ENCODE data around the gene USF1.

USF1 gene

GRCh38 chr1:161091093-161091492 lies 45.3 kb upstream of the USF1 start:
- no peak for TF ChIP-seq CTCF (IDR thresholded peaks at IDR 0.05)
- H3K36me3 ChIP-seq, result no peaks in the 10 kb centered on the region
- H3K4me1 ChIP-seq (ENCODE audit: control insufficient read depth in 1 of 2, insufficient read depth in 1 of 2, low read depth in 1 of 2, low read length in 1 of 2), result peaks cover 0 to under 1% of the 10 kb centered on the region in 2 experiments
- no peak overlapping the region for H3K27ac ChIP-seq
- H3K27me3 ChIP-seq, result no peaks in the 10 kb centered on the region
- no peaks in the 10 kb centered on the region for H3K9me3 ChIP-seq
- H3K4me3 ChIP-seq (ENCODE audit: low read depth in 1 of 2, low read length in 1 of 2), result no peak overlapping the region

GRCh38 chr1:161090617-161091016 lies 44.8 kb upstream of the USF1 start:
- Histone ChIP-seq H3K27me3 (no peaks in the 10 kb centered on the region), H3K4me1 (ENCODE audit: control insufficient read depth in 1 of 2, insufficient read depth in 1 of 2, low read depth in 1 of 2, low read length in 1 of 2) (no peaks in the 10 kb centered on the region), H3K27ac (no peak overlapping the region), H3K9me3 (no peaks in the 10 kb centered on the region), H3K4me3 (ENCODE audit: low read depth in 1 of 2, low read length in 1 of 2) (no peak overlapping the region), H3K36me3 (no peaks in the 10 kb centered on the region)
- TF ChIP-seq CTCF (IDR thresholded peaks at IDR 0.05), result no peak

GRCh38 chr1:161089938-161090337 lies 44.2 kb upstream of the USF1 start:
- Histone ChIP-seq H3K4me3 (ENCODE audit: low read depth in 1 of 2, low read length in 1 of 2) (no peak overlapping the region), H3K4me1 (ENCODE audit: control insufficient read depth in 1 of 2, insufficient read depth in 1 of 2, low read depth in 1 of 2, low read length in 1 of 2) (no peaks in the 10 kb centered on the region), H3K9me3 (no peaks in the 10 kb centered on the region), H3K27me3 (no peaks in the 10 kb centered on the region), H3K27ac (no peak overlapping the region), H3K36me3 (no peaks in the 10 kb centered on the region)
- TF ChIP-seq CTCF (IDR thresholded peaks at IDR 0.05), result no peak

- Histone ChIP-seq H3K27ac (no peak within 1 kb of the TSS), H3K27me3 (no peaks in the 10 kb centered on the region), H3K36me3 (no peaks in the 10 kb centered on the region), H3K4me1 (ENCODE audit: control insufficient read depth in 1 of 2, insufficient read depth in 1 of 2, low read depth in 1 of 2, low read length in 1 of 2) (no peaks in the 10 kb centered on the region), H3K4me3 (ENCODE audit: low read depth in 1 of 2, low read length in 1 of 2) (no peak within 1 kb of the TSS), H3K9me3 (no peaks in the 10 kb centered on the region)
- TF ChIP-seq CTCF (IDR thresholded peaks at IDR 0.05), result no peak
These were observed 43.6 kb upstream of the USF1 start, which contains the start of gene NECTIN4 for GRCh38 chr1:161089251-161089924. TSS of gene NECTIN4 (minus strand) at chr1:161089558. CDS start at chr1:161089296, 262 bp downstream.

- Histone ChIP-seq H3K4me3 (ENCODE audit: low read depth in 1 of 2, low read length in 1 of 2) (no peak overlapping the region), H3K27ac (no peak overlapping the region)
These were observed 42.9 kb upstream of the USF1 start for GRCh38 chr1:161088587-161089110.

More at GRCh38 chr1:161088587-161089110, 42.9 kb upstream of the USF1 start:
- Histone ChIP-seq H3K36me3 (no peaks in the 10 kb centered on the region), H3K27me3 (no peaks in the 10 kb centered on the region), H3K4me1 (ENCODE audit: control insufficient read depth in 1 of 2, insufficient read depth in 1 of 2, low read depth in 1 of 2, low read length in 1 of 2) (peaks cover 0 to under 1% of the 10 kb centered on the region in 2 experiments), H3K9me3 (no peaks in the 10 kb centered on the region)
- no peak for TF ChIP-seq CTCF (IDR thresholded peaks at IDR 0.05)
